Tibial nerve (tissue), 4 donors: Measurements from ENCODE around the gene NUDT16L1. TPM values are rescaled to one million over a fixed set of nuclear protein-coding genes. Genes with fewer than 3 reads are reported as not detected.

Source experiments
- DNase-seq, 2 donors: peaks; one replicate each; pipeline ENCODE4 v3.0.0-alpha.2; 2019; ENCODE audit warnings: low spot score in 2 of 2
- H3K27ac ChIP-seq, 4 donors: fragments of 200-600 bp; sonication (generic) in 3 of 4; one replicate each; pipeline ENCODE4 v1.5.1; 2017 to 2019; ENCODE audit warnings: mild to moderate bottlenecking in 1 of 4
- H3K27me3 ChIP-seq, 2 donors: fragments of 200-600 bp; sonication (generic) in 1 of 2; one replicate each; pipeline versions ENCODE4 v1.5.1 to v1.6.0; 2017 to 2019
- H3K36me3 ChIP-seq, 3 donors: fragments of 200-600 bp; sonication (generic); one replicate each; pipeline ENCODE4 v1.5.1; 2018 to 2019
- H3K4me1 ChIP-seq, 4 donors: fragments of 200-600 bp; sonication (generic) in 3 of 4; one replicate each; pipeline ENCODE4 v1.5.1; 2017 to 2019
- H3K4me3 ChIP-seq, 4 donors: fragments of 200-600 bp; sonication (generic) in 3 of 4; one replicate each; pipeline ENCODE4 v1.5.1; 2017 to 2019; ENCODE audit warnings: mild to moderate bottlenecking in 1 of 4, moderate library complexity in 1 of 4
- H3K9me3 ChIP-seq, 4 donors: fragments of 200-600 bp; sonication (generic) in 3 of 4; one replicate each; pipeline ENCODE4 v1.5.1; 2017 to 2019
- CTCF ChIP-seq, 5 experiments: fragments of 200-600 bp in 3 of 5; fragments of 450-650 bp in 2 of 5; sonication (generic) in 3 of 5; IDR thresholded peaks; one replicate each; pipeline ENCODE4 v1.5.1; 2016 to 2019; ENCODE audit warnings: antibody characterized with exemption in 5 of 5, mild to moderate bottlenecking in 3 of 5, moderate library complexity in 2 of 5
- EP300 ChIP-seq, 2 donors: sonication (generic); formaldehyde crosslinking; IDR thresholded peaks; one replicate each; pipeline ENCODE4 v1.6.1; 2017; ENCODE audit warnings: antibody characterized with exemption in 2 of 2, mild to moderate bottlenecking in 1 of 2
- POLR2A ChIP-seq, 2 donors: fragments of 450-650 bp; IDR thresholded peaks; one replicate each; pipeline ENCODE4 v1.6.1; 2017; ENCODE audit warnings: antibody characterized with exemption in 2 of 2, mild to moderate bottlenecking in 2 of 2, moderate library complexity in 2 of 2
- WGBS, 2 donors: methylation state at CpG; one replicate each; pipeline ENCODE4 v1.1.5; 2018; 5-methylcytosine and 5-hydroxymethylcytosine counted together
- total RNA-seq, 4 donors: library from RNA; depleted of rRNA; stranded (reverse); fragments of >200 nt; gene quantifications; one replicate each; pipeline ENCODE4 v1.1.0, GENCODE V29; 2016

Gene NUDT16L1
- total RNA-seq, 4 donors from 2014 or later = 30.3 to 63.7 (median 48.5) TPM

- Histone ChIP-seq H3K4me3 (no peak overlapping the region), H3K9me3 (no peaks in the 10 kb centered on the region), H3K4me1 (peaks cover 0 to 13% (median 4%) of the 10 kb centered on the region in 4 donors), H3K27ac (peak overlapping the region in 1 of 4 donors; percentile 50), H3K27me3 (no peaks in the 10 kb centered on the region), H3K36me3 (peaks cover 0 to 98% (median 14%) of the 10 kb centered on the region in 3 donors)
- TF ChIP-seq EP300 (IDR thresholded peaks at IDR 0.05) = no peak
- TF ChIP-seq POLR2A (IDR thresholded peaks at IDR 0.05) = no peak
- TF ChIP-seq CTCF (IDR thresholded peaks at IDR 0.05) = no peak
- DNase-seq = no peak
- 89 to 93% methylated on average over 6 to 10 of the region's 12 CpGs for WGBS, 2 donors
These were observed 38.3 kb upstream of the NUDT16L1 start for GRCh38 chr16:4654964-4655590.

GRCh38 chr16:4655801-4656200 lies 37.6 kb upstream of the NUDT16L1 start:
- Histone ChIP-seq H3K27me3 (no peaks in the 10 kb centered on the region), H3K27ac (no peak overlapping the region), H3K4me3 (no peak overlapping the region), H3K9me3 (no peaks in the 10 kb centered on the region), H3K4me1 (peaks cover 0 to 17% (median 11%) of the 10 kb centered on the region in 4 donors), H3K36me3 (peaks cover 0 to 91% (median 14%) of the 10 kb centered on the region in 3 donors)
- 91 to 97% methylated on average over 4 to 6 of the region's 6 CpGs for WGBS, 2 donors
- DNase-seq = no peak
- TF ChIP-seq POLR2A (IDR thresholded peaks at IDR 0.05) (no peak), EP300 (IDR thresholded peaks at IDR 0.05) (no peak), CTCF (IDR thresholded peaks at IDR 0.05) (no peak)

GRCh38 chr16:4656221-4656620 lies 37.1 kb upstream of the NUDT16L1 start:
- 90 to 95% methylated on average over 12 of the region's 12 CpGs for WGBS, 2 donors
- H3K4me1 ChIP-seq = peaks cover 0 to 20% (median 11%) of the 10 kb centered on the region in 4 donors
- no peaks in the 10 kb centered on the region for H3K27me3 ChIP-seq
- H3K27ac ChIP-seq = no peak overlapping the region
- H3K9me3 ChIP-seq = no peaks in the 10 kb centered on the region
- peaks cover 0 to 87% (median 14%) of the 10 kb centered on the region in 3 donors for H3K36me3 ChIP-seq
- no peak for DNase-seq
- no peak overlapping the region for H3K4me3 ChIP-seq
- TF ChIP-seq CTCF (IDR thresholded peaks at IDR 0.05) (no peak), POLR2A (IDR thresholded peaks at IDR 0.05) (no peak), EP300 (IDR thresholded peaks at IDR 0.05) (no peak)

GRCh38 chr16:4656695-4657686 lies 36.4 kb upstream of the NUDT16L1 start:
- Histone ChIP-seq H3K27me3 (no peaks in the 10 kb centered on the region), H3K27ac (no peak overlapping the region), H3K36me3 (peaks cover 0 to 79% (median 14%) of the 10 kb centered on the region in 3 donors), H3K4me3 (no peak overlapping the region), H3K9me3 (no peaks in the 10 kb centered on the region), H3K4me1 (peaks cover 0 to 23% (median 11%) of the 10 kb centered on the region in 4 donors)
- no peak for DNase-seq
- 90% methylated on average over 24 to 25 of the region's 25 CpGs for WGBS, 2 donors
- TF ChIP-seq EP300 (IDR thresholded peaks at IDR 0.05) = no peak
- no peak for TF ChIP-seq POLR2A (IDR thresholded peaks at IDR 0.05)
- TF ChIP-seq CTCF (IDR thresholded peaks at IDR 0.05) = no peak
